GM19099 (cell line): ENCODE results near the gene CDH5.

ENCODE experiments used
- POLR2A ChIP-seq: IDR thresholded peaks from 3 replicates; pipeline ENCODE4 v1.6.1; 2011; ENCODE audit warnings: low read depth; ENCODE audit not compliant: insufficient read length; ENCODE audit errors: extremely low read depth

Gene CDH5

DNA sequence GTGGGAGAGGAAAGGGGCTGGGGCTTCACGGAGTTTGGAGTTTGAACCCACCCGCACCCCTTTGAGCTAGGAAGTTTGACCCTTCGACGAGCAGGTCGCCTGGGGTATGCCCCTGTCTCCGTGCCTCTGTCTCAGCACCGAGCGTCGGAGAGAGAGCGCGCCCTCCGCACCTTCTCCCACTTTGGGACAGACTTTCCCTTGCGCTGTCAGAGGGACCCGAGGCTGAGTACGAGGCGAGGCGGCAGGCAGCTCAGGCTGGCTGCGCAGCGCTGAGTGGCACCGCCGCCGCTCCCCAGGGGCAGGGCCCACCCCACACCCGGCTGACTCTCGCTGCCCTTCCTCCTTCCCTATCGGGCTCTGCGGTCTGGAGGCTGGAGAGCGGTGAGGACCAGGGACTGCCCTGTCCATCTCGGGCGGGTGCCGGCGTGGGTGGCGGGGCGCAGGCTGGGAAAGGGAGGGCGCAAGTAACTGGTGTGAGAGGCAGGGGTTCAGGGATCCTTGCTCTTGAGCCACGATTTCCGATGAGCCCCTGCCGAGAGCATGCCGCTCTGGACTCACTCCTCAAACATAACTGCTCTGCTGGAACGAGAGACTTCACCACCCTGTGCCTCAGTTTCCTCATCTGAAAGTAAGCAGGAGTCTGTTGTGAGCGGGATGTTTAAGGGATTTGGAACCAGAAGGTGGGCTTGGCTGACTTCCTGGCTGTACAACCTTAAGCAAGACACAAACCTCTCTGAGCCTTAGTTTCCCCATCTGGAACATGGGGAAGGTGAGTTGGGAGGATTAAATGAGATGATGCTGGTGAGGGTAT lies 61.6 kb downstream of the CDH5 start:
- no peak for TF ChIP-seq POLR2A

GRCh38 chr16:66428682-66429251 lies 62.3 kb downstream of the CDH5 start:
- TF ChIP-seq POLR2A: no peak

DNA sequence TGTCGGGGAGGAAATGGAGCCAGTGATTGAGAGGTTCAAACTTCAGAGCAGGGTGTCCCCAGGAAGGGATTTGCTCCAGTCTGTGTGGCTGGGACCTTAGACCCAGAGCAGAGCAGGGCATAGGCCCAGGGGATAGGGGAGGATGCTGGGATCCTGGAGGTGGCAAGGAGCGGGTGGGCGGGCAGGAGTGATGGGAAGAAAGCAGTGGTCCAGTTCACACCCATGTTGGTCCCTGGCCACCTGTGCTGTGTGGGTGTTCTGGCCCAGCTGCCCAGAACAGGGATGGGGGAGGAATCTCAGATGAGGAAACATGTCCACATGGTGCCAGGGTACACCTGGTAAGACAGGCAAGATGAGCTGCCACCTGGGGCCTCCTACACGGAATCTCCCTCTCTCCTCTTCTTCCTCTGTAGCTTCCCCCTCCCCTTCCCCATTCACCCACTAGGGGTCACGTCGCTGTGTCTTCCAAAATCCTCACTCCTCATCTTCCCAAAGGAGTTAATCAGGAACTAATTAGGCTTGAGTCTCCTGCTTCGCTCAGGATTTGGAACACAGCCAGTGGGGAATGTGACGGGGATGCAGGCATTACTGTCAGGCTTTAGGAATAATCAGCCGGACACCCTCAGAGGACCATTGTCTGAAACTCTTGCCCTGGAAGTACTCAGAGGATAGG lies 62.9 kb downstream of the CDH5 start:
- TF ChIP-seq POLR2A: no peak

- TF ChIP-seq POLR2A: no peak
These were observed 63.7 kb downstream of the CDH5 start for GRCh38 chr16:66430214-66430613.

GRCh38 chr16:66431760-66432159 lies 65.3 kb downstream of the CDH5 start:
- TF ChIP-seq POLR2A: no peak

DNA sequence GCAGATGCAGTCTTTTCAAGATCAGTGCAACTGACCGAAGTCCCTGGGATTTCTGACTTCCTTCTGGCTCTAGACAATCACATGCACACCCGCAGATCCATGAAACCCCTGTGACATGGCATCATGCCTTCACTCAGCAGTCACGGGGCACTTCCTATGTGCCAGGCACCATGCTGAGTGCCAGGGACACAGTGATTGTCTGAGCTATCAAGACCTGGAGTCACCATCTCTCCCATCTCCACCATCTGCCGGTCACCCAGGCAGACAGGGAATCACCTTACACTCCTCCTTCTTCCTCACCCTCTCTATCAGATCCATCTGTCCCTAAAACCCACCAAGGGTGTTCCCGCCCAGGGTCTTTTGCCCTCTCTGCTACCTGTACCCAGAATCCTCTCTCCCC lies 65.9 kb downstream of the CDH5 start:
- TF ChIP-seq POLR2A: no peak

DNA sequence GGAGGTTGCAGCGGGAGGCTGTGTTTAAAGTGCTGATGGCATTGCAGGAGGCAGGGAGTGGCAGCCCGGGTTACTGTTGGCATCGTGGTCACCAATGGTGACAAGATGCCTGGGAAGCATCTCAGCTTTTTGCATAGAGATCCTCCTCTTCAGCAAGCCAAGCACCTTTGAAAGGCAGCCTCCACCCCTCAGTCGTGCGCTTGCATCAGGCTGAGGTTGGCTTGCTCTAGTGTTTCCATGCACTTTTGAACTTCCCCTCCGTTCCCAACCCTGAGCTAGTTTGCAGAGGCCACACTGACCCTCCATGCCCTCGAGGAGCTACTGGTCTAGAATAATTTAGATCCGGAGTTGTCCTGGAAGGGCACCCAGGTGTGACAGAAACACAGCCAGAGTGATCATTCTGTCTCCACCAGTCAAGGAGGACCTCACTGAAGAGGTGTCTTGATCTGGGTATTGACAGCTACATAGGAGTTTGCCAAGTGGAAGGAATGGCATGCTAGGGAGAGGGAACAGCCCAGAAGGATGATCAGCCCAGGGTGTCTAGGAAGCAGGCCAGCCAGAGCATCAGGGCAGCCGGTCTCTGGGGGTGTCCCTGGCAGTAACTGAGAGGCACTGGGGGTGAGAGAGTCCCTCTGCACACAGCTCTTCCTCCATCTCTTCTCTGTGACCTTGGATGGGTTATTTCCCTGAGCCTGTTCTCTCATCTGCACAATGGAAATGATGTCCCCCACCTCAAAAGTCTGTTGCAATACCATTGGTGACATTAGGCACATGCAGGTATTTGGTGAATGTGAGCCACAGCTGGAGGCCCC lies 68.3 kb downstream of the CDH5 start:
- TF ChIP-seq POLR2A: no peak

GRCh38 chr16:66435896-66436295 lies 69.4 kb downstream of the CDH5 start:
- TF ChIP-seq POLR2A: no peak

DNA sequence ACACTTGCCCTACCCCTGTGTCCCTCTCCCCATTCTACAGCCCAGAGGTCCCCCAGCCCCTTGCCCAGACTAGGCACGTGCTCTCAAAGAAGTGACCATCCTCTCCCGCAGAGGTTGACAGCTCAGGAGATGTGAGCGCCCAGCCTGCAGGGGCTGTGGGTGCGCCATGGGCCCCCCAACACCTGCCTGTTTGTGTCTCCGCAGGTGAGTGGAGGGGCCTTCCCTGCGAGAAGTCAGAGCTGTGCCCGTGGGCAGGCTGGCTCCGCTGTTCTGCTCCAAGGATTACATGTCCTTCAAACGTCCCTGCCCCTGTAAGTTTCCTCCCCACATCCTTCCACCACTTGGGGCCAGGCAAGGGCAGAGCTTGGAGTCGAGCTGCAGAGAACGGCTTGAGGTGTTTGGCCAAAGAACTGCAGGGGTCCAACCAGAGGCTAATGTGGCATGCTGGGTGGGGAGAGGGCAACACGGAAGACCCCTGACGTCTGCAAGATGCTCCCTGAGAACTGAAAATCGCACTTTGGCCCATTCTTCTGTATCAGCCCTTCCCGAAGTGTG lies 71.0 kb downstream of the CDH5 start:
- no peak for TF ChIP-seq POLR2A

- no peak for TF ChIP-seq POLR2A
These were observed 72.0 kb downstream of the CDH5 start for GRCh38 chr16:66438536-66438935.

- TF ChIP-seq POLR2A: no peak
These were observed 72.7 kb downstream of the CDH5 start for GRCh38 chr16:66439051-66439730.

GRCh38 chr16:66440271-66440802 lies 73.8 kb downstream of the CDH5 start:
- no peak for TF ChIP-seq POLR2A

DNA sequence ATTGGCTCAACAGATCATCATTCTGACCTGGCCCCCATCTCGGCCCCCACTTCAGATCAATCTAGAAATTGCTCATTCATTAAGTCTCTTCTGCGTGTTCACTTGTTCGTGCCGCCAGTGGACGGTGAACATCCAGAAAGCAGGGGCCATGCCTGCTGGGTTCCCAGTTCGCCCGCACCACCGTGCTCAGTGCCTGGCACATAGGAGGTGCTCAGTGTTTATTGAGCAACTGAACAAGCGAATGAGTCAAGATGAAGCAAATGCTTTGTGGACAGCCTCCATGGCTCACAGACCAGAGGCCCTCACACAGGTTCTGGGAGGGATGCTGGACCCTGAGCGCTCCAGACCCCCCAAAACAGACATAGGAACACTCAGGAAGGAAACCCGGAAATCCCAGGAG lies 74.5 kb downstream of the CDH5 start:
- TF ChIP-seq POLR2A: no peak
